PC-3 (cell line): ENCODE data around the gene TNFAIP3.

ENCODE experiments used
- EZH2 ChIP-seq: fragments of 300-600 bp; sonication (generic); IDR thresholded peaks from one replicate; pipeline ENCODE4 v1.6.1; 2017; ENCODE audit warnings: antibody characterized with exemption, mild to moderate bottlenecking, low read length; ENCODE audit not compliant: unreplicated experiment
- EZH2phosphoT487 ChIP-seq: fragments of 300-600 bp; sonication (generic); IDR thresholded peaks from 2 replicates; pipeline ENCODE4 v1.6.1; 2018; ENCODE audit warnings: mild to moderate bottlenecking, antibody characterized with exemption, low read length, borderline replicate concordance
- TF ChIP-seq, protein P1 (sequence below): fragments of 300-600 bp; sonication (generic); conservative IDR thresholded peaks from 2 replicates; pipeline ENCODE4 v1.5.1; 2017; ENCODE audit warnings: antibody characterized with exemption, low read depth, mild to moderate bottlenecking, low read length

DNA sequence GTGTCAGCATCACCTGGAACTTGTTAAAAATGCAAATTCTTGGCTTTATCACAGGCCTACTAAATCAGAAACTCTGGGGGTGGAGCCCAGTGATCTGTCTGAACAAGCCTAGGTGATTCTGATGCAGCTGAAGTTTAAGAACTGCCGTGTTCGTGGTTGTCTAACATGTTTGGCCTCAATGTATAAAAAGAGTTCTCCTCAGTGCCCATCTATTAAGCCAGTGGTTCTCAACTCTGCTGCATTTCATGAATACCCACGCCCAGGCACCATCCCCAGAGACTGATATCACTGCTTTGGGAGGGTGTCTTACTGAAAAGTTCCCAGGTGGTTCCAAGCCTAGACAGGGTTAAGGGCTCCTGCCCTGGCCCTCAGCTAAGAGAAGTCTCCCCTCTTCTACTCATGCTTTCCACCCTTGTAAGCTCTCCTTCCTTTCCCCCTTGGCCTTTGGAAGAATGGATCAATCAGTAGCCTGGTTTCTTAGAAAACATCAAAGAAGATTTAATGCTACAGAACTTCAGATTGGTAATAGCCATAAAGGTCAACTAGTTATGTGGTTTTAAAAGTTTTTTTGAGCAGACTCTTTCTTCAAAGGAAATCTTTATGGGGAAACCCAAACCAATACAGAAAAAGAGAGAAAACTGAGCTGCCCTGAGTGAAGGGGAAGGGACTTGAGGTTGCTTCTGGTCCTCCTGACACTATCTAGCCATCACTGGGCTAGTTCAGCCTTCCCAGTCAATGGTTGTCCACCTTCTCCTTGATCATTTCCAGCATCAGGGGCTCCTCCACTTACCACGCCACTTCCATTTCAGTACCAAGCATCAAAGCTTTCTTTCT lies 38.9 kb upstream of the TNFAIP3 start:
- TF ChIP-seq, protein P1, sequence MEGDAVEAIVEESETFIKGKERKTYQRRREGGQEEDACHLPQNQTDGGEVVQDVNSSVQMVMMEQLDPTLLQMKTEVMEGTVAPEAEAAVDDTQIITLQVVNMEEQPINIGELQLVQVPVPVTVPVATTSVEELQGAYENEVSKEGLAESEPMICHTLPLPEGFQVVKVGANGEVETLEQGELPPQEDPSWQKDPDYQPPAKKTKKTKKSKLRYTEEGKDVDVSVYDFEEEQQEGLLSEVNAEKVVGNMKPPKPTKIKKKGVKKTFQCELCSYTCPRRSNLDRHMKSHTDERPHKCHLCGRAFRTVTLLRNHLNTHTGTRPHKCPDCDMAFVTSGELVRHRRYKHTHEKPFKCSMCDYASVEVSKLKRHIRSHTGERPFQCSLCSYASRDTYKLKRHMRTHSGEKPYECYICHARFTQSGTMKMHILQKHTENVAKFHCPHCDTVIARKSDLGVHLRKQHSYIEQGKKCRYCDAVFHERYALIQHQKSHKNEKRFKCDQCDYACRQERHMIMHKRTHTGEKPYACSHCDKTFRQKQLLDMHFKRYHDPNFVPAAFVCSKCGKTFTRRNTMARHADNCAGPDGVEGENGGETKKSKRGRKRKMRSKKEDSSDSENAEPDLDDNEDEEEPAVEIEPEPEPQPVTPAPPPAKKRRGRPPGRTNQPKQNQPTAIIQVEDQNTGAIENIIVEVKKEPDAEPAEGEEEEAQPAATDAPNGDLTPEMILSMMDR, result no peak
- TF ChIP-seq EZH2, result no peak
- TF ChIP-seq EZH2phosphoT487, result no peak
